CD4-positive, alpha-beta T cell (primary cell): Measurements from ENCODE around the gene CD99L2. TPM values are rescaled to one million over a fixed set of nuclear protein-coding genes. Genes with fewer than 3 reads are reported as not detected.

Source experiments
- ATAC-seq: fragments of 200-7000 bp; cut with Tn5 transposase; one replicate; pipeline ENCODE4 v1.10.0; 2022; ENCODE audit warnings: mild to moderate bottlenecking; ENCODE audit not compliant: poor library complexity
- CTCF ChIA-PET: fragments of 350-600 bp; sonication (Branson Sonifier 250); formaldehyde crosslinking; loops from one replicate; lab custom pipeline; 2021; ENCODE audit warnings: antibody characterized with exemption, inconsistent platforms; lab: Charles Lee
- POLR2A ChIA-PET: fragments of 350-600 bp; sonication (Branson Sonifier 250); formaldehyde crosslinking; loops from one replicate; lab custom pipeline; 2021; ENCODE audit warnings: antibody characterized with exemption, inconsistent platforms; lab: Charles Lee
- DNase-seq, 14 experiments: peaks; one replicate each; pipeline ENCODE4 v3.0.0-alpha.2; 2013 to 2020; ENCODE audit warnings: mixed read lengths in 2 of 14
- H3K27ac ChIP-seq, 2 donors: one replicate each; pipeline versions ENCODE4 v1.5.1 to v1.7.0; 2013; ENCODE audit warnings: low read length in 2 of 2, low read depth in 1 of 2, mild to moderate bottlenecking in 1 of 2
- H3K27me3 ChIP-seq, 2 experiments: 1 replicate in 1 of 2; 2 replicates in 1 of 2; pipeline versions ENCODE4 v1.6.1 to v1.7.0; 2013; ENCODE audit warnings: low read length in 2 of 2, control low read depth in 1 of 2, mild to moderate bottlenecking in 1 of 2, moderate library complexity in 1 of 2; ENCODE audit not compliant: insufficient read depth in 2 of 2, control insufficient read depth in 1 of 2
- H3K36me3 ChIP-seq: one replicate; pipeline ENCODE4 v1.6.1; 2013; ENCODE audit warnings: low read length, control low read depth; ENCODE audit not compliant: insufficient read depth
- H3K4me1 ChIP-seq: one replicate; pipeline ENCODE4 v1.6.1; 2013; ENCODE audit warnings: low read length, control low read depth; ENCODE audit not compliant: insufficient read depth
- H3K4me3 ChIP-seq: one replicate; pipeline ENCODE4 v1.5.1; 2013; ENCODE audit warnings: mild to moderate bottlenecking, low read length, moderate library complexity
- H3K9me3 ChIP-seq, 2 experiments: 1 replicate in 1 of 2; 2 replicates in 1 of 2; pipeline versions ENCODE4 v1.6.1 to v1.7.0; 2013; ENCODE audit warnings: low read length in 2 of 2, mild to moderate bottlenecking in 2 of 2, control low read depth in 1 of 2, moderate library complexity in 1 of 2; ENCODE audit not compliant: control insufficient read depth in 1 of 2, insufficient read depth in 1 of 2
- H3K27ac Mint-ChIP-seq: one replicate; pipeline ENCODE4 v1.8.0; 2020; ENCODE audit warnings: mixed read lengths
- H3K27me3 Mint-ChIP-seq: one replicate; pipeline ENCODE4 v1.8.0; 2021; ENCODE audit warnings: mixed read lengths
- H3K36me3 Mint-ChIP-seq: one replicate; pipeline ENCODE4 v1.8.0; 2021; ENCODE audit warnings: low read depth, mixed read lengths
- H3K4me1 Mint-ChIP-seq: one replicate; pipeline ENCODE4 v1.8.0; 2021; ENCODE audit warnings: low read depth, mixed read lengths
- H3K4me3 Mint-ChIP-seq: one replicate; pipeline ENCODE4 v1.8.0; 2020; ENCODE audit warnings: mild to moderate bottlenecking, mixed read lengths
- H3K9me3 Mint-ChIP-seq: one replicate; pipeline ENCODE4 v1.8.0; 2020; ENCODE audit warnings: mixed read lengths
- CTCF ChIP-seq: fragments of 200-600 bp; IDR thresholded peaks from one replicate; pipeline ENCODE4 v1.8.0; 2022; ENCODE audit warnings: antibody characterized with exemption, mild to moderate bottlenecking
- intact Hi-C, 2 experiments: fragments of 100-400 bp; cut with DNase I in 1 of 2; cut with micrococcal nuclease in 1 of 2; formaldehyde crosslinking; loops; one replicate each; pipeline versions ENCODE4 v1.15.1 to v1.9.0; 2023 to 2025; cut with DNase I, micrococcal nuclease
- total RNA-seq, 174 experiments: library from RNA in 2 of 174; stranded (reverse) in 2 of 174; gene quantifications; one replicate each; pipeline ENCODE4 v1.2.3 and lab custom pipeline; 2021 to 2026

CD99L2 gene
- total RNA-seq, 2 experiments from 2014 or later: 5.3 to 6.5 TPM

GRCh38 chrX:150761819-150762216, 136.7 kb downstream of the CD99L2 start:
- H3K9me3 ChIP-seq: no peaks in the 10 kb centered on the region
- H3K4me1 ChIP-seq: no peaks in the 10 kb centered on the region
- no peak overlapping the region for H3K4me3 Mint-ChIP-seq
- H3K27ac Mint-ChIP-seq: no peak overlapping the region
- peaks cover 29% of the 10 kb centered on the region for H3K36me3 ChIP-seq
- H3K27me3 ChIP-seq: no peaks in the 10 kb centered on the region
- DNase-seq (no peak), ATAC-seq (no peak)
- no peaks in the 10 kb centered on the region for H3K4me1 Mint-ChIP-seq
- no peak overlapping the region for H3K27ac ChIP-seq
- no peak for TF ChIP-seq CTCF
- no peaks in the 10 kb centered on the region for H3K27me3 Mint-ChIP-seq
- no peaks in the 10 kb centered on the region for H3K9me3 Mint-ChIP-seq
- intact Hi-C loops: no loop called here
- POLR2A ChIA-PET: no interaction called here
- H3K36me3 Mint-ChIP-seq: peaks cover 35% of the 10 kb centered on the region
- CTCF ChIA-PET: interaction anchor here (1.4 kb wide), 1 partner anchor 10 kb away, joined by 3 read pairs; no protein-coding TSS in a partner anchor
- no peak overlapping the region for H3K4me3 ChIP-seq

GRCh38 chrX:150761176-150761818, 137.2 kb downstream of the CD99L2 start:
- POLR2A ChIA-PET: no interaction called here
- H3K4me1 Mint-ChIP-seq: no peaks in the 10 kb centered on the region
- no peak for TF ChIP-seq CTCF
- no peak for ATAC-seq
- H3K4me1 ChIP-seq: no peaks in the 10 kb centered on the region
- no peaks in the 10 kb centered on the region for H3K27me3 ChIP-seq
- H3K36me3 ChIP-seq: peaks cover 29% of the 10 kb centered on the region
- H3K27me3 Mint-ChIP-seq: no peaks in the 10 kb centered on the region
- H3K4me3 Mint-ChIP-seq: no peak overlapping the region
- CTCF ChIA-PET: interaction anchor here (1.4 kb wide), 1 partner anchor 11 kb away, joined by 3 read pairs; no protein-coding TSS in a partner anchor
- peaks cover 36% of the 10 kb centered on the region for H3K36me3 Mint-ChIP-seq
- intact Hi-C loops: no loop called here
- DNase-seq: no peak
- H3K27ac ChIP-seq: no peak overlapping the region
- H3K9me3 ChIP-seq: no peaks in the 10 kb centered on the region
- H3K4me3 ChIP-seq: no peak overlapping the region
- no peaks in the 10 kb centered on the region for H3K9me3 Mint-ChIP-seq
- no peak overlapping the region for H3K27ac Mint-ChIP-seq

GRCh38 chrX:150759568-150760416, 138.7 kb downstream of the CD99L2 start:
- H3K36me3 Mint-ChIP-seq: peaks cover 49% of the 10 kb centered on the region
- no peaks in the 10 kb centered on the region for H3K9me3 Mint-ChIP-seq
- Histone ChIP-seq H3K4me1 (peaks cover 3% of the 10 kb centered on the region), H3K4me3 (no peak overlapping the region), H3K9me3 (no peaks in the 10 kb centered on the region), H3K27ac (no peak overlapping the region), H3K27me3 (no peaks in the 10 kb centered on the region), H3K36me3 (peaks cover 32% of the 10 kb centered on the region)
- no peak for DNase-seq
- ChIA-PET CTCF (no interaction called here), POLR2A (no interaction called here)
- H3K4me3 Mint-ChIP-seq: no peak overlapping the region
- peak overlapping the region; percentile 44 for H3K27ac Mint-ChIP-seq
- H3K27me3 Mint-ChIP-seq: no peaks in the 10 kb centered on the region
- H3K4me1 Mint-ChIP-seq: no peaks in the 10 kb centered on the region
- ATAC-seq: no peak
- intact Hi-C loops: no loop called here
- no peak for TF ChIP-seq CTCF
